HG03108 (cell line): Measurements from ENCODE around the gene SPSB3.

Experiments used
- ATAC-seq: cut with Tn5 transposase; IDR thresholded peaks from one replicate; pipeline ENCODE4 v1.9.1; 2021; ENCODE audit warnings: moderate library complexity; ENCODE audit not compliant: unreplicated experiment

SPSB3 gene

GRCh38 chr16:1775846-1776671 lies 6.3 kb downstream of the SPSB3 start:
- ATAC-seq = no peak

- ATAC-seq = no peak
Measured at GRCh38 chr16:1775006-1775845, 7.1 kb downstream of the SPSB3 start.

GRCh38 chr16:1774448-1774780 lies 8.0 kb downstream of the SPSB3 start:
- ATAC-seq = no peak

- ATAC-seq = no peak
Measured at GRCh38 chr16:1773703-1774447, 8.5 kb downstream of the SPSB3 start.

GRCh38 chr16:1772908-1773702 lies 9.3 kb downstream of the SPSB3 start, which contains the start of gene MRPS34:
Gene MRPS34 (minus strand): TSS chr16:1773134. CDS start chr16:1773119, 15 bp downstream.
- peak; percentile 36 for ATAC-seq

GRCh38 chr16:1772362-1772907 lies 9.9 kb downstream of the SPSB3 start, which contains the start of gene EME2:
Gene EME2 (plus strand): TSS chr16:1772810. CDS start chr16:1773228, 418 bp downstream.
- ATAC-seq = no peak

- no peak for ATAC-seq
Measured at GRCh38 chr16:1771864-1772361, 10.5 kb downstream of the SPSB3 start.

- ATAC-seq = peak; percentile 27
Measured at GRCh38 chr16:1771188-1771863, 11.0 kb downstream of the SPSB3 start, which contains the start of gene NME3. Gene NME3 (minus strand): TSS chr16:1771543. CDS start chr16:1771534, 9 bp downstream.

GRCh38 chr16:1770328-1771187 lies 11.8 kb downstream of the SPSB3 start:
- no peak for ATAC-seq

- ATAC-seq = no peak
Measured at GRCh38 chr16:1769402-1770300, 12.7 kb downstream of the SPSB3 start.

- ATAC-seq = no peak
Measured at GRCh38 chr16:1768767-1769401, 13.5 kb downstream of the SPSB3 start.

GRCh38 chr16:1768061-1768766 lies 14.2 kb downstream of the SPSB3 start:
- no peak for ATAC-seq

GRCh38 chr16:1767116-1767994 lies 15.0 kb downstream of the SPSB3 start:
- ATAC-seq = no peak

- no peak for ATAC-seq
Measured at GRCh38 chr16:1766701-1767100, 15.7 kb downstream of the SPSB3 start.

GRCh38 chr16:1766231-1766630 lies 16.1 kb downstream of the SPSB3 start:
- no peak for ATAC-seq
